PC-3 (cell line): Measurements from ENCODE around the gene IPCEF1. TPM values are rescaled to one million over a fixed set of nuclear protein-coding genes. Genes with fewer than 3 reads are reported as not detected.

Source experiments
- ATAC-seq: fragments of 200-7000 bp; cut with Tn5 transposase; 2 replicates; pipeline ENCODE4 v1.9.1; 2020; ENCODE audit warnings: mild to moderate bottlenecking, moderate library complexity
- BruUV-seq: library from RNA; stranded (reverse); fragments of 400-500 nt; replicated peaks from 2 replicates; lab custom pipeline; 2021; lab: Mats Ljungman, UMichigan
- CTCF ChIA-PET: fragments of 300-600 bp; sonication (Branson Sonifier 250); formaldehyde crosslinking; loops from one replicate; lab custom pipeline; 2022; ENCODE audit warnings: antibody characterized with exemption; lab: Charles Lee
- POLR2A ChIA-PET: fragments of 300-600 bp; sonication (Branson Sonifier 250); formaldehyde crosslinking; loops from one replicate; lab custom pipeline; 2022; ENCODE audit warnings: antibody characterized with exemption; ENCODE audit not compliant: unreplicated experiment; lab: Charles Lee
- DNase-seq: peaks from one replicate; pipeline ENCODE4 v3.0.0-alpha.2; 2015
- H2AFZ ChIP-seq: fragments of 300-600 bp; sonication (generic); 2 replicates; pipeline ENCODE4 v1.6.0; 2016; ENCODE audit warnings: antibody characterized with exemption, low read length
- H3F3A ChIP-seq: fragments of 300-600 bp; sonication (generic); one replicate; pipeline ENCODE4 v1.6.0; 2017; ENCODE audit warnings: antibody characterized with exemption, low read length, control low read depth, mild to moderate bottlenecking; ENCODE audit not compliant: unreplicated experiment
- H3K27ac ChIP-seq: fragments of 300-600 bp; sonication (generic); 2 replicates; pipeline ENCODE4 v1.5.1; 2016; ENCODE audit warnings: mild to moderate bottlenecking, low read length
- H3K27me3 ChIP-seq: fragments of 300-600 bp; sonication (generic); 2 replicates; pipeline ENCODE4 v1.6.1; 2016; ENCODE audit warnings: low read length, mixed read lengths
- H3K36me3 ChIP-seq: fragments of 300-600 bp; sonication (generic); 2 replicates; pipeline ENCODE4 v1.6.1; 2016; ENCODE audit warnings: low read depth, mixed run types, low read length, mixed read lengths
- H3K4me1 ChIP-seq: fragments of 300-600 bp; sonication (generic); 2 replicates; pipeline ENCODE4 v1.5.1; 2016; ENCODE audit warnings: low read length; ENCODE audit not compliant: insufficient read depth
- H3K4me2 ChIP-seq: fragments of 300-600 bp; sonication (generic); 2 replicates; pipeline ENCODE4 v1.6.0; 2016; ENCODE audit warnings: low read length
- H3K4me3 ChIP-seq: fragments of 300-600 bp; sonication (generic); 2 replicates; pipeline ENCODE4 v1.5.1; 2016; ENCODE audit warnings: mild to moderate bottlenecking, low read length, mixed read lengths
- H3K79me2 ChIP-seq: fragments of 300-600 bp; sonication (generic); 2 replicates; pipeline ENCODE4 v1.6.1; 2017; ENCODE audit warnings: low read length, mixed read lengths
- H3K9ac ChIP-seq: fragments of 300-600 bp; sonication (generic); 2 replicates; pipeline ENCODE4 v1.6.0; 2016; ENCODE audit warnings: mild to moderate bottlenecking, low read length
- H3K9me2 ChIP-seq: fragments of 300-600 bp; sonication (generic); replicated peaks from 2 replicates; pipeline ENCODE4 v1.6.1; 2016; ENCODE audit warnings: mixed run types, low read length, mixed read lengths
- H3K9me3 ChIP-seq: fragments of 300-600 bp; sonication (generic); 2 replicates; pipeline ENCODE4 v1.6.1; 2016; ENCODE audit warnings: low read length, mixed read lengths
- H4K20me1 ChIP-seq: fragments of 300-600 bp; sonication (generic); 2 replicates; pipeline ENCODE4 v1.6.1; 2016; ENCODE audit warnings: low read length, mixed read lengths
- CTCF ChIP-seq: fragments of 300-600 bp; sonication (generic); conservative IDR thresholded peaks from 2 replicates; pipeline ENCODE4 v1.5.1; 2017; ENCODE audit warnings: antibody characterized with exemption, low read depth, mild to moderate bottlenecking, low read length
- EZH2 ChIP-seq: fragments of 300-600 bp; sonication (generic); IDR thresholded peaks from one replicate; pipeline ENCODE4 v1.6.1; 2017; ENCODE audit warnings: antibody characterized with exemption, mild to moderate bottlenecking, low read length; ENCODE audit not compliant: unreplicated experiment
- EZH2phosphoT487 ChIP-seq: fragments of 300-600 bp; sonication (generic); IDR thresholded peaks from 2 replicates; pipeline ENCODE4 v1.6.1; 2018; ENCODE audit warnings: mild to moderate bottlenecking, antibody characterized with exemption, low read length, borderline replicate concordance
- intact Hi-C: fragments of 100-400 bp; cut with micrococcal nuclease; formaldehyde crosslinking; loops from 2 replicates; pipeline ENCODE4 v1.9.0; 2023
- total RNA-seq: library from RNA; depleted of rRNA; stranded (reverse); fragments of >200 nt; gene quantifications from 2 replicates; pipeline ENCODE4 v1.2.3, GENCODE V29; 2014

Gene IPCEF1
- total RNA-seq, 1 experiment from 2014 or later: 0.29 TPM

DNA sequence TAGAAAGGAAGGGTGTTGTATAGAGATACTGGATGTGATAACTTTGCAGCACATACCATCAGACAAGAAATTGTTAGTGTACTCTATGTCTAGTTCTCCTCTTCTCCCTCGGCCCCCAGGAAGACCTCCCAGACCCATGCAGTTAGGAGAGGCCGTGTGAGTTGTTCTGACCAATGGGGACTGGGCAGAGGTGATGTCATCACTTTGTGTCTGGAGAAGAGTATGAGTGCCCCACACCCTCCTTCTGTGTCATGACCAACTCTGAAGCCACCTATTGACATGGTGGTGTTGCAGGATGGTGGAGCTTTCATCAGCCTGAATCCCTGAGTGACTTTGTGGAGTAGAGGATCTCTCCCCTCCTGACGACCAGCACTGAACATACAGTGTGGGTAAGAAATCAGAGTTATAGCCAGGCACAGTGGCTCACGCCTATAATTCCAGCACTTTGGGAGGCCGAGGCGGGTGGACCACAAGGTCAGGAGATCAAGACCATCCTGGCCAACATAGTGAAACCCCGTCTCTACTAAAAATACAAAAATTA is 72.2 kb downstream of the IPCEF1 start:
- H3K9ac ChIP-seq: no peak overlapping the region
- H3K9me3 ChIP-seq: no peaks in the 10 kb centered on the region
- H3K4me3 ChIP-seq: no peak overlapping the region
- no peaks in the 10 kb centered on the region for H4K20me1 ChIP-seq
- no peaks in the 10 kb centered on the region for H3K9me2 ChIP-seq
- H2AFZ ChIP-seq: no peak overlapping the region
- TF ChIP-seq EZH2phosphoT487 (no peak), CTCF (no peak), EZH2 (no peak)
- H3K27me3 ChIP-seq: no peaks in the 10 kb centered on the region
- no peaks in the 10 kb centered on the region for H3K36me3 ChIP-seq
- H3K4me1 ChIP-seq: peaks cover 9% of the 10 kb centered on the region
- H3F3A ChIP-seq: no peaks in the 10 kb centered on the region
- ChIA-PET POLR2A (no interaction called here), CTCF (no interaction called here)
- no TSS peak for BruUV-seq
- ATAC-seq (no peak), DNase-seq (no peak)
- H3K79me2 ChIP-seq: no peaks in the 10 kb centered on the region
- intact Hi-C loops: no loop called here
- H3K27ac ChIP-seq: no peak overlapping the region
- no peak overlapping the region for H3K4me2 ChIP-seq

DNA sequence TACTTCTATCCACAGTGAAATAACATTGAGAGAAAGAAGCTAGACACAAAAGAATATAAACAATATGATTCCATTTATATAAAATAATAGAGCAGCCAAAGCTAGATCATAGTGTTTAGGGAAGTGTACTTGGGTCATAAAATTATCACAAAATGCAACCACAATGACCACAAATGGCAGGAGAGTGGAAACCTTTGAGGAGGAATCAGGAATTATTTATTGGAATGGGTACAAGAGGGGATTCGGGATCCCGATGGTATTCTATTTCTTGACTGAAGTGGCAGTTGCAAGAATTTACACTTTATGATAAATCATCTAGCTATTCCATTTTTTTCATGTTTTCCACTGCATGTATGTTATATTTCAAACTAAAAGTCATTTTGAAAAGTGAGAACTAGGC is 76.1 kb downstream of the IPCEF1 start:
- H3K27ac ChIP-seq: no peak overlapping the region
- H3K9me2 ChIP-seq: no peaks in the 10 kb centered on the region
- H3F3A ChIP-seq: no peaks in the 10 kb centered on the region
- TF ChIP-seq EZH2 (no peak), CTCF (no peak), EZH2phosphoT487 (no peak)
- no peak overlapping the region for H2AFZ ChIP-seq
- H3K4me2 ChIP-seq: no peak overlapping the region
- H3K9me3 ChIP-seq: no peaks in the 10 kb centered on the region
- ChIA-PET POLR2A (no interaction called here), CTCF (no interaction called here)
- H3K36me3 ChIP-seq: no peaks in the 10 kb centered on the region
- no peaks in the 10 kb centered on the region for H3K79me2 ChIP-seq
- no peaks in the 10 kb centered on the region for H4K20me1 ChIP-seq
- no peak overlapping the region for H3K4me3 ChIP-seq
- no peaks in the 10 kb centered on the region for H3K27me3 ChIP-seq
- intact Hi-C loops: no loop called here
- no peaks in the 10 kb centered on the region for H3K4me1 ChIP-seq
- DNase-seq (no peak), ATAC-seq (no peak)
- no TSS peak for BruUV-seq
- no peak overlapping the region for H3K9ac ChIP-seq

DNA sequence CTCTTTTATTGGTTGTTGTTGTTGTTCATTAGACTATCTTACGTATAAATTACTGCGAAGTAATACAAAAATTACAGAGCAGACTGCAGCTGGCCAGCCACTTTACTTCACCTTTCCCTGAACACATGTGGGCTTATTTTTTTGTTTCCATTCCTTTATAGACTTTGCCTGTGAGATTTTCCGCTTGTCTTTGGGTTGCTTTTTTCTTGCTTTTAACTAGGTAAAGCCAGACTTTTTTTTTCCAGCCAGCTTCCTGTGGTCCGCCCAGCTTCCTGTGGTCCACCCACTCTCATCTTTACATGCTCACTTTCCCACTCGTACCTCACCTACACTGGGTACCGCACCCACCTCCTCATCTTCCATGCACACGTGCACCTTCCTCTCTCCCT is 79.0 kb downstream of the IPCEF1 start:
- CTCF ChIA-PET: interaction anchor here (0.6 to 1.4 kb wide), 4 partner anchors 15 to 180 kb away, joined by 3 to 10 read pairs (median 3); no protein-coding TSS in a partner anchor
- H3K9me3 ChIP-seq: no peaks in the 10 kb centered on the region
- no peak for DNase-seq
- POLR2A ChIA-PET: no interaction called here
- H3K4me3 ChIP-seq: peak overlapping the region; percentile 72
- no peaks in the 10 kb centered on the region for H3K79me2 ChIP-seq
- intact Hi-C loops: loop anchor here (1.0 kb wide), 2 partner anchors 93 to 123 kb away; no protein-coding TSS in a partner anchor
- peak overlapping the region; percentile 93 for H3K4me2 ChIP-seq
- no peaks in the 10 kb centered on the region for H3K27me3 ChIP-seq
- no peaks in the 10 kb centered on the region for H4K20me1 ChIP-seq
- BruUV-seq: no TSS peak
- H3K36me3 ChIP-seq: no peaks in the 10 kb centered on the region
- peak; percentile 50 for ATAC-seq
- H2AFZ ChIP-seq: peak overlapping the region; percentile 95
- no peaks in the 10 kb centered on the region for H3K4me1 ChIP-seq
- no peaks in the 10 kb centered on the region for H3K9me2 ChIP-seq
- H3K27ac ChIP-seq: no peak overlapping the region
- H3K9ac ChIP-seq: peak overlapping the region; percentile 34; the same call in 1 of the 2 replicates
- TF ChIP-seq CTCF (no peak), EZH2phosphoT487 (no peak), EZH2 (no peak)
- H3F3A ChIP-seq: no peaks in the 10 kb centered on the region
